A673 (cell line): Measurements from ENCODE around the gene TMEM150C.

Experiments
- CTCF ChIP-seq: fragments of 300-800, 200-600 bp; sonication (generic); conservative IDR thresholded peaks from 2 replicates; pipeline ENCODE4 v1.5.1; 2017; ENCODE audit warnings: low read depth, mild to moderate bottlenecking, antibody characterized with exemption, low read length, moderate library complexity, mixed read lengths
- EZH2 ChIP-seq: fragments of 200-600 bp; sonication (generic); IDR thresholded peaks from 2 replicates; pipeline ENCODE4 v1.6.1; 2017; ENCODE audit warnings: borderline replicate concordance, low read depth, mild to moderate bottlenecking, mixed read lengths, antibody characterized with exemption, low read length; ENCODE audit not compliant: poor library complexity, severe bottlenecking

DNA sequence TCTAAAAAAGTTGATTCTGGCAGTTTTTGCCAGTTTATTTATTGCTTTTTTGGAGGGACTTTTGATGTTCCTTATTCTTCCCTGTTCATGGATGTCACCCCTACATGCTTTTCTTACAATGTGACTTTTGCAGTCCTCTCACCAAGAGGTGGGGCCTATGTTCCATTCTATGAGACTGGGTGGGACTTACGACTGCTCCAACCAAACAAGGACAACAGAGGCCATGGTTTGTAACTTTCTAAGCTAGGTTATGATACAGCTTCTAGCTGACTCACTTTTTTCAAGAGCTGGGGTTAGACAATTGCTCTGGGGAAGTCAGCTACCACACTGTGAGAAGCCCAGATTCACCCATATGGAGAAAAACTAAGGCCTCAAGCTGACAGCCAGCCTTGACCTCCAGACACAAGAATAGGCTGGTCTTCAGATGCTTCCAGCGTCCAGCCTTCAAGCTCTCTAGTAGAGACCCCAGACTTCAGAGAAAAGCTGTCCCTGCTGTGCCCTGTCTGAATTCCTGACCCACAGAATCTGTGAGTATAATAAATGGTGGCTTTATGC is 91.9 kb downstream of the TMEM150C start:
- no peak for TF ChIP-seq EZH2
- TF ChIP-seq CTCF: no peak
